ES-I3 (cell line): ENCODE data around the gene PARD3.

Experiments used
- H3K36me3 ChIP-seq: 2 replicates; pipeline ENCODE4 v1.6.1; 2013; ENCODE audit warnings: mild to moderate bottlenecking, low read length, control low read depth, moderate library complexity; ENCODE audit not compliant: insufficient read depth
- H3K4me1 ChIP-seq: 2 replicates; pipeline ENCODE4 v1.6.1; 2013; ENCODE audit warnings: mild to moderate bottlenecking, control low read depth, low read length; ENCODE audit not compliant: insufficient read depth
- H3K9ac ChIP-seq: 2 replicates; pipeline ENCODE4 v1.6.1; 2013; ENCODE audit warnings: low read depth, mild to moderate bottlenecking, low read length, moderate library complexity
- H3K9me3 ChIP-seq: 2 replicates; pipeline ENCODE4 v1.6.1; 2013; ENCODE audit warnings: mild to moderate bottlenecking, low read length, moderate library complexity; ENCODE audit not compliant: control insufficient read depth, insufficient read depth

Gene PARD3

DNA sequence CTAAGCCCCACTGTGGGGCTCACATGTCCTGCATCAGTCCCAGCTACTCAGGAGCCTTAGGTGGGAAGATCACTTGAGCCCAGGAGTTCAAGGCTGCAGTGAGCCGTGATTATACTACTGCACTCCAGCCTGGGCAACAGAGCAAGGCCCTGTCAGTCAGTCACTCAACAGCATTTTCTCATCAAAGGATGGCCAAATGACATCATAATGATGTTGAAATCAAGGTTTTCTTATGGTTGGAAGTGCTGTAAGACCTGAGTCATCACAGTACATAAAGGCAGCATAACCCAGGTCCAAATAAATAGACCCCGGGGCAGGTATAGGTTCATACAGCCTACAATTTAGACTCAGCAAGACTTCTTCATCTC lies 341.1 kb downstream of the PARD3 start:
- Histone ChIP-seq H3K9me3 (no peaks in the 10 kb centered on the region), H3K36me3 (no peaks in the 10 kb centered on the region), H3K4me1 (no peaks in the 10 kb centered on the region)

DNA sequence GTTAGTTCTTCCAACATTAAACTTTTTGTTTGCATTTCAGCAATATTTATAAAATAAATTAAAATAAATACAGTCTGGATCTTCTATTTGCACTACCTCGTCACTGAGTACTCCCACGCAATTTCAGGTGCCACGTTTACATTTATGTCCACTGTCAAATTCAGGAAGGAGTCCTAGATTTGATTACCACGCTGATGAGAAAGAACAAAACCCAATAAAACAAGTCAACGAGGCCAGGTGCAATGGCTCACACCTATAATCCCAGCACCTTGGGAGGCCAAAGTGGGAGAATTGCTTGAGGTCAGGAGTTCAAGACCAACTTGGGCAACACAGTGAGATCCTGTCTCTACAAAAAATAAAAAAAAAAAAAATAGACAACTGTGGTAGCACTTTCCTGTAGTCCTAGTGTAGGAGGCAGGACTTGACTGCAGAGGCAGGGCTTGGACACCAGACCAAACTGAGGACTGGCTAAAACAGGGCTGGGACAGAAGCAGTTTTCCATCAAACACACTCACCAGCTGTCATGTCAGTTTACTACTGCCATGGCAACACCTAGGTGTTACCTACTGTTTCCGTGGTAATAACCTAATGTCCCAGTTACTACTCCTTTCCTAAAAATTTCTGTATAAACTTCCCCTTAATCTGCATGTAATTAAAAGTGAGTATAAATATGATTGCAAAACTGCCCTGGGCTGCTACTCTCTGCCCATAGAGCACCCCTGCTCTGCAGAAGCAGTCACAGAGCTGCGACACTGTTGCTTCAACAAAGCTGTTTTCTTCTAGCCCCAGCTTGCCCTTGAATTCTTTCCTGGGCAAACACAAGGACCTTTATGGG lies 341.7 kb downstream of the PARD3 start:
- H3K9ac ChIP-seq = no peak overlapping the region
- no peaks in the 10 kb centered on the region for H3K4me1 ChIP-seq
- no peaks in the 10 kb centered on the region for H3K36me3 ChIP-seq
- H3K9me3 ChIP-seq = no peaks in the 10 kb centered on the region

More for the DNA sequence above, 341.1 kb downstream of the PARD3 start:
- no peak overlapping the region for H3K9ac ChIP-seq

DNA sequence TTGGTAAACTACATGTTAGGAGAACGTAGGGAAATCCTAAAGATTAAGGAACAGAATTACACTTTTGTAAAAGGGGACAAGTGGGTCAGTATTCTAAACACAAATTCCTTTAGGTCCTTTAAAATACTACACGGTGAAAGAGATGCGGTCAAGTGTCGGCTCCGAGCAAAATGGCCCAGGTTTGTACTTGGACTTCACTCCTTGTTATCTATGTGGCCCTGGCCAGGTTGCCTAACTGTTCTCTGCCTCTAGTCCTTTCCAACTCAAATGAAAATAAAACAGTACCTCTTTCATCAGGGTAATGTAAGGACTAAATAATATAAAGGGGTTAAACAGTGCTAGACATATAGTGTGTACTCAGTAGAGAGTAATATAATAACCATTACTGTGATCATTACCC lies 344.8 kb downstream of the PARD3 start:
- H3K36me3 ChIP-seq = no peaks in the 10 kb centered on the region
- no peaks in the 10 kb centered on the region for H3K9me3 ChIP-seq
- H3K4me1 ChIP-seq = no peaks in the 10 kb centered on the region
- H3K9ac ChIP-seq = no peak overlapping the region

DNA sequence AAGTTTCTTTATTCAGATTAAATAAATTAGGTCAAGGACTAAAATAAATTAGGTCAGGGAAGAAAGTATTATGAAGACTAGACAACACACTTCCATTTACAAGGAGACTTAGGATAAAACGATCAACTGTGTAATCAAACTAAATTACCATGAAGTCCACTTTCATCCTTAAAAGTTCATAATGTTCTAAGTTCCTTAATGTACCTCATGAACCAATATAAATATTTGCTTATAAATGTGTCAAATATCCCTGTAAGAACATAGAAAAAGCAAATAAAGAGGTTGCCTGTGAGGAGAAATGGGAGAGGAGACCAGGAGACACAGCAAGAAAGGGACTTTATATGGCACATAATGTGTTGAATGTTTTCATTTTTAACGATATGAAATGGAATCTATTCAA lies 345.6 kb downstream of the PARD3 start:
- Histone ChIP-seq H3K9ac (no peak overlapping the region), H3K4me1 (no peaks in the 10 kb centered on the region), H3K36me3 (no peaks in the 10 kb centered on the region), H3K9me3 (no peaks in the 10 kb centered on the region)

DNA sequence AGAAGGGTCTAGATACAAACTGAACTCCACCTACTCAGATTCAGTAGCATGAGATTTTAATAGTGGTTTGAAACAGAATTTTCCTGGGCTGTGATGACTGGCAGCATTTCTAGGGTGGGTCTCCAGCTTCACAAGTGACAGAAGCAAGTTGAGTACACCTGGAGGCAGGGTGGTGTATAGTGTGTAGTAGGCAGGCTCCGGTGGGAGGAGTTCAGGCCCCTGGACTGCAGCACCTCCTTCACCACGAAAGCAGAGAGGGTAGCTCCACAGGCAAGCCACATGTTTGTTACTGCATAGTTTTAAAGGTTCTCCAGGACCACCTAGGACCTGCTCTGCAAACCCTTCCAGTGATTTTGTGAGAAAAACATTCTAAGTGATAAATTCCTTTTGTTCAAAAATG lies 347.2 kb downstream of the PARD3 start:
- Histone ChIP-seq H3K36me3 (no peaks in the 10 kb centered on the region), H3K9ac (no peak overlapping the region), H3K9me3 (no peaks in the 10 kb centered on the region), H3K4me1 (no peaks in the 10 kb centered on the region)

DNA sequence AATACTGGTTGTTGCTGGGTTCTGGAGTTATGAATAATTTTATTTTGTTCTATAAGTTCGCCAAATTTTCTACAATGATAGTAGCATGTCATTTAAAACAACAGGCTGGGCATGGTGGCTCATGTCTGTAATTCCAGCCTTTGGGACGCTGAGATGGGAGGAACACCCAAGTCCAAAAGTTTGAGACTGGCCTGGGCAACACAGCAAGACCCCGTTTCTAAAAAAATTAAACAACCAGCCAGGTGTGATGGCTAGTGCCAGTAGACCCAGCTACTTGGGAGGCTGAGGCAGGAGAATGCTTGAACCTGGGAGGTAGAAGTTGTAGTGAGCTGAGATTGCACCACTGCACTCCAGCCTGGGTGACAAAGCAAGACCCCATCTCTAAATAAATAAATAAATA lies 347.7 kb downstream of the PARD3 start:
- Histone ChIP-seq H3K9ac (no peak overlapping the region), H3K4me1 (no peaks in the 10 kb centered on the region), H3K9me3 (no peaks in the 10 kb centered on the region), H3K36me3 (no peaks in the 10 kb centered on the region)

DNA sequence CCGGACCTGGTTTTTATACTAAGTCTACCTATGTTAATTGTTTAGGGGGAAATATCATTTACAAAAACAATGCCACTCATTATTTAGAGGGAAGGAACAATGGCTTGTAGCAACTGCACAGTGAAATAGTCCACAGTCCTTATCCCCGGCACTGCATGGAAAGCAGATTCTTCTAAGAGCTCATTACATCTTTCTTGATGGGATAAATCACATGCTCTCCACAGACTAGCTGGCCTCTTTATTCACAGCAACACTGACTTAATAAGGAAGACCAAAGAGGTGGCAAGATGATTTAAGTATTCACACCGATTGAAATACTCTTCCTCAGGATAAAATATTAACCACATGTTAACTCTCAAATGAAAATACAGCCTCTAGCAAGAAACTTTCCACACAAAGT lies 349.4 kb downstream of the PARD3 start:
- Histone ChIP-seq H3K9ac (no peak overlapping the region), H3K9me3 (no peaks in the 10 kb centered on the region), H3K36me3 (no peaks in the 10 kb centered on the region), H3K4me1 (no peaks in the 10 kb centered on the region)

DNA sequence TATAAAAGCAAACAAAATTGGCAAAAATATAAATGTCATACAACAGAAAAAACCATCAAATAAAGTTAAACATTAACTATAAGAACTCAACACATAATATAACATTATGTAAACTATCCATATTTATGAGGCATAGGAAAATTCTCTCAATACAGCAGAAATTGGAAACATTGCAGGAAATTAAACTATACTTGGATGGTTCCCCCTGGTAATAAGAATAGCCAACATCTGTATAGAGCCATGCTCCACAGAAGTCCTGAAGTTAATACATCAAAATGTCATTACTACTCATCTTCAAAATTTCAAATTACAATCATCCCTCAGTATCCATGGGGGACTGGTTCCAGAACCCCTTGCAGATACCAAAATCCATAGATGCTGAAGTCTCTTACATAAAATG lies 350.5 kb downstream of the PARD3 start:
- Histone ChIP-seq H3K4me1 (no peaks in the 10 kb centered on the region), H3K36me3 (no peaks in the 10 kb centered on the region), H3K9ac (no peak overlapping the region), H3K9me3 (no peaks in the 10 kb centered on the region)

DNA sequence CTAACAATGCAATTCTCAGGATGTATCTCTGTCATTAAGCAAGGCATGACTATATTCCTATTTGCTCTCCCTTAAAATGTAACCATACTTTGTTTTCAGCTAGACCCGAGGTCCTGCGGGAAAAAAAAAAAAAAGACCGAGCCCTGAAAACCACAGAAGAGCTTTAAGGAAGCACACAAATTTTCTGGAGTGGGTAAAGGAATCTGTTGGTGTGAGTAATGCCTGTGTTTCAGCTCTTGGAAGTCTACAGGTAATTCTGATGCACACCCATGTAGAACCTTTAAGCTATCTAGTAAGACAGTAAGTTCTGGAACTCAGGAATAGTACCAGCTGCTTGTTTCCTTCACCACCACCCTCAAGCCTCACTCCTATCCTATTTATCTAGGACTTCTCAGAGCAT lies 351.1 kb downstream of the PARD3 start:
- Histone ChIP-seq H3K36me3 (no peaks in the 10 kb centered on the region), H3K4me1 (no peaks in the 10 kb centered on the region), H3K9ac (no peak overlapping the region), H3K9me3 (no peaks in the 10 kb centered on the region)

DNA sequence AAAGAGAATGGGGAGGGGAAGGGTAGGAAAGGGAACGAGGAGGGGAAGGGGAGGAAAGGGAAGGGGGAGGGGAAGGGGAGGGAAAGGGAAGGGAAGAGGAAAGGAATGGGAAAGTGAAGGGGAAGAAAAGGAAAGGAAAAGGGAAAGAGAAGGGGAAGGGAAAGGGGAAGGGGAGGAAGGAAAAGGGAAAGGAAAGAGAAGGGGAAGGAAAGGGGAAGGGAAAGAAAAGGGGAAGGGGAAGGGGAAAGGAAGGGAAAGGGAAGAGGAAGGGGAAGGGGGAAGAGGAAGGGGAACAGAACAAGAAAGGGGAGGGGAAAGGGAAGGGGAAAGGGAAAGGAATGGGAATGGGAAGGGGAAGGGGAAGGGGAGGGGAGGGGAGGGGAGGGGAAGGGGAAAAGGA lies 352.1 kb downstream of the PARD3 start:
- Histone ChIP-seq H3K9ac (no peak overlapping the region), H3K36me3 (no peaks in the 10 kb centered on the region), H3K4me1 (no peaks in the 10 kb centered on the region), H3K9me3 (no peaks in the 10 kb centered on the region)

DNA sequence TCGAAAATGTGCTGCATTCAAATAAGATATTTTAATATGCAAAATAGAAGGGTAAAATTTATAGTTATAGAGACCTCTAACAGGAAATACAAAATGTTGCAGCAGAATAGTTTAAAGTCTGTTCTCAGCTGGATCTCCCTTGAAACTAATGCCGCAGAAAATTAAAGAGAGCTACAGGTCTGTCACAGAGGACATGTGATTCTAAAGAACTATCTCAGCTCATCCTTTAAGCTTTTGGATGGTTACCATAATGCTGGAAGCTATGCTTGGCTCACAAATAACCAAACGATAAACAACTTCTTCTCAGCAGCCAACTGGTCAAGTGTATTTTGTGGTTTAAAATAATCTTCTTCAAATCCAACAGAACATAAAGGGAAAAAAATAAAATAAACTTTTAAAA lies 353.0 kb downstream of the PARD3 start:
- H3K36me3 ChIP-seq = no peaks in the 10 kb centered on the region
- no peak overlapping the region for H3K9ac ChIP-seq
- no peaks in the 10 kb centered on the region for H3K4me1 ChIP-seq
- H3K9me3 ChIP-seq = no peaks in the 10 kb centered on the region

DNA sequence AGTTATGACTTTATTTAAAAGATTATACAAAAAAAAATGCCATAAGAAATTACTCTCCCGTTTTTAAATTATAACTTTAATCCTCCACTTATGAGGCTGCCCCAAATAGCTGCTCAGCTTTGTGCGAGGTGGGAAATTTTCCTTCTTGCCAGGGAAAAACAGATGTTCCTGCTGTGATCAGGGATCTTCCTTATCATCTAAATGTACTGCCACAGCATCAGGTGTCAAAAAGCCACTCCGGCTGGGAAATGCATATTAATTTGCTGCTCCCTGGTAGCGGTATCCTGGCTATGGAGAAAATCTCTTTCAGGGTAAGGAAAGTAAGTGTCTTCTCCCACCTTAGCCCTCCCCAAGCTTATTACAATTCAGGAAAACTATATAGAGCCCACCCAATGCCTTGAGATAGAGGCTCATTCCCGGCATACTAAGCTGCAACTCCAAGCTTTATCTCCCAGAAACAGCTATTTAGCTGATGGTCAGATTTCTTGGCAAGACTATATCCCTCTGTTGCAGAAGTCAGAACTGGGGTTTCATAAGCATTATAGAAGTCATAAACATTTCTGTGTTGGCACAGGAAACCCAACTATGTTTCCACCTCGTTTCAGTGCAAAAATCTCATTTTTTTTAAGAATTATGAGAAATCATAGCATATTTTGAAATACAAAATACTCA lies 360.4 kb downstream of the PARD3 start:
- no peaks in the 10 kb centered on the region for H3K4me1 ChIP-seq
- no peaks in the 10 kb centered on the region for H3K9me3 ChIP-seq
- no peaks in the 10 kb centered on the region for H3K36me3 ChIP-seq
- H3K9ac ChIP-seq = no peak overlapping the region

DNA sequence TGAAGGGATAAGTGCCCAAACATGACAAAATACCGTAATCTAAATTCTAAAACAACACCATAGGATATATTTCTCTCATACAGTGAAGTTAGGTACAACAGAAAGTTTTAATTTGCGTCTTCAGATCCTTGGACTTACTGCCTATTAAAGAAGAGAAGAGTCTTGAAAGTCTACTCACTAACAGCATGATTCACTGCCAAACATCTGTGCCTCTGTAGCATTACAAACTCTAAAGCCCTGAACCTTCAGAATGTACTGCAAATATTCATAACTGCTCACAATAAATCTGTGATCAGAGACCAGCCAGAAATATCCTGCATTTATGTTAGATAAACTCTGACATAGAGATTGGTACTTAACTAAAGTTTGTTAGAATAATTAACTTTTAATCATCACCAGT lies 365.3 kb downstream of the PARD3 start:
- Histone ChIP-seq H3K9me3 (no peaks in the 10 kb centered on the region), H3K9ac (no peak overlapping the region), H3K4me1 (no peaks in the 10 kb centered on the region), H3K36me3 (no peaks in the 10 kb centered on the region)

DNA sequence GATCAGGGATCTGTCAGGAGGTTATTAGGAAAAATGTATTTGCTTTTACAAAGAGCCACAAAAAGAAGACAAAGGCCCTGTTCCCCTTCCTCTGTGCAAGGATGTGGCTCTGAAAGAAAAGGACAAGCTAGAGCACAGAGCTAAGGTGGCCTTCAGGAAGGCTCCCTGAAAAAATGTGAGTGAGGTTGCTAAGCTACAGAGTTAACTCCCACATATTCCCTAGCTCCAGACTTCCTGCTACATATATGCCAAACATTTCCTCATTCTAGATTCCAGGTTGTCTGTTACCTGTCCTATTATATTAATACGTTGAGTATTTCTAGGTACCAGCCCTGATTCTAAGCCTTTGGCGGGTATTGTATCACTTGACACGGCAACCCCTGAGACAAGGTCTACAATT lies 369.0 kb downstream of the PARD3 start:
- Histone ChIP-seq H3K4me1 (no peaks in the 10 kb centered on the region), H3K9ac (no peak overlapping the region), H3K9me3 (no peaks in the 10 kb centered on the region), H3K36me3 (no peaks in the 10 kb centered on the region)
